Vagina (tissue), 2 donors: ENCODE measurements around the gene LITAF. TPM values are rescaled to one million over a fixed set of nuclear protein-coding genes. Genes with fewer than 3 reads are reported as not detected.

Experiments used
- DNase-seq, 2 donors: peaks; one replicate each; pipeline ENCODE4 v3.0.0-alpha.2; 2017; ENCODE audit errors: extremely low spot score in 2 of 2
- H3K27ac ChIP-seq: fragments of 200-600 bp; sonication (generic); one replicate; pipeline ENCODE4 v1.5.1; 2019
- H3K27me3 ChIP-seq: fragments of 200-600 bp; sonication (generic); one replicate; pipeline ENCODE4 v1.5.1; 2019
- H3K36me3 ChIP-seq, 2 donors: fragments of 200-600 bp; sonication (generic); one replicate each; pipeline ENCODE4 v1.5.1; 2017 to 2019
- H3K4me1 ChIP-seq: fragments of 200-600 bp; sonication (generic); one replicate; pipeline ENCODE4 v1.5.1; 2019
- H3K4me3 ChIP-seq, 2 donors: fragments of 200-600 bp; sonication (generic); 1 replicate in 1 of 2; 2 replicates in 1 of 2; pipeline ENCODE4 v1.5.1; 2016 to 2019
- H3K9me3 ChIP-seq: fragments of 200-600 bp; sonication (generic); one replicate; pipeline ENCODE4 v1.5.1; 2019
- POLR2A ChIP-seq, 2 donors: fragments of 450-650 bp; IDR thresholded peaks; one replicate each; pipeline ENCODE4 v1.6.1; 2017; ENCODE audit warnings: antibody characterized with exemption in 2 of 2, mild to moderate bottlenecking in 2 of 2, moderate library complexity in 2 of 2
- POLR2AphosphoS5 ChIP-seq, 2 donors: sonication (generic); formaldehyde crosslinking; IDR thresholded peaks; one replicate each; pipeline ENCODE4 v1.9.0; 2017; ENCODE audit warnings: antibody characterized with exemption in 2 of 2, mild to moderate bottlenecking in 2 of 2, low read depth in 1 of 2; ENCODE audit not compliant: insufficient read depth in 1 of 2
- intact Hi-C: fragments of 100-400 bp; cut with DNase I; formaldehyde crosslinking; loops from one replicate; pipeline ENCODE4 v1.15.1; 2023
- total RNA-seq: library from RNA; depleted of rRNA; stranded (reverse); fragments of >200 nt; gene quantifications from one replicate; pipeline ENCODE4 v1.2.3, GENCODE V29; 2016
- TF ChIP-seq, protein P1 (sequence below), 3 experiments: fragments of 450-650 bp in 2 of 3; fragments of 200-600 bp in 1 of 3; sonication (generic) in 1 of 3; IDR thresholded peaks; one replicate each; pipeline ENCODE4 v1.5.1; 2017 to 2019; ENCODE audit warnings: antibody characterized with exemption in 3 of 3, mild to moderate bottlenecking in 2 of 3, moderate library complexity in 2 of 3

LITAF gene
- total RNA-seq, 1 donor from 2014 or later = 111 TPM

DNA sequence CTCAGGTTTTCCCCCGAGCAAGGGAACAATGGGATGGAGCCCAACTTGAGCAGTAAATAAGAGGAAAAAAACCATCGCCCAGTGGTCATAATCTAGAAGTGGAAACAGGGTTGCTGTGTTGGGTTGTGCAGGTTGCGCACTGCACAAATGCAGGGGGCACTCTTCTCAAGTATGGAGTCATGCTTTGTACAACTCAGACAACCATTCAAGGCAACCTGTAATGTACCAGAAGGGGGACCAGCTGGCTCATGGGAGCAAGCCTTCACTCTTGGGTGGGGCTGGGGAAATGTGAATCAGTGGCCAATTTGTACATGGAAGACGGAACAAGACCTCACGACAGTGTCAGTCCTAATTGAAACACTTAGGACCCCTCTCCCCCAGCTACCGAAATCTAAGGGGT is 23.9 kb upstream of the LITAF start:
- no peak overlapping the region for H3K4me3 ChIP-seq
- H3K9me3 ChIP-seq = no peaks in the 10 kb centered on the region
- TF ChIP-seq, protein P1, sequence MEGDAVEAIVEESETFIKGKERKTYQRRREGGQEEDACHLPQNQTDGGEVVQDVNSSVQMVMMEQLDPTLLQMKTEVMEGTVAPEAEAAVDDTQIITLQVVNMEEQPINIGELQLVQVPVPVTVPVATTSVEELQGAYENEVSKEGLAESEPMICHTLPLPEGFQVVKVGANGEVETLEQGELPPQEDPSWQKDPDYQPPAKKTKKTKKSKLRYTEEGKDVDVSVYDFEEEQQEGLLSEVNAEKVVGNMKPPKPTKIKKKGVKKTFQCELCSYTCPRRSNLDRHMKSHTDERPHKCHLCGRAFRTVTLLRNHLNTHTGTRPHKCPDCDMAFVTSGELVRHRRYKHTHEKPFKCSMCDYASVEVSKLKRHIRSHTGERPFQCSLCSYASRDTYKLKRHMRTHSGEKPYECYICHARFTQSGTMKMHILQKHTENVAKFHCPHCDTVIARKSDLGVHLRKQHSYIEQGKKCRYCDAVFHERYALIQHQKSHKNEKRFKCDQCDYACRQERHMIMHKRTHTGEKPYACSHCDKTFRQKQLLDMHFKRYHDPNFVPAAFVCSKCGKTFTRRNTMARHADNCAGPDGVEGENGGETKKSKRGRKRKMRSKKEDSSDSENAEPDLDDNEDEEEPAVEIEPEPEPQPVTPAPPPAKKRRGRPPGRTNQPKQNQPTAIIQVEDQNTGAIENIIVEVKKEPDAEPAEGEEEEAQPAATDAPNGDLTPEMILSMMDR (IDR thresholded peaks at IDR 0.05) = no peak
- TF ChIP-seq POLR2A (IDR thresholded peaks at IDR 0.05) = no peak
- no peak for TF ChIP-seq POLR2AphosphoS5 (IDR thresholded peaks at IDR 0.05; ENCODE audit: insufficient read depth in 1 of 2, low read depth in 1 of 2)
- no peaks in the 10 kb centered on the region for H3K36me3 ChIP-seq
- H3K27me3 ChIP-seq = no peaks in the 10 kb centered on the region
- H3K27ac ChIP-seq = no peak overlapping the region
- intact Hi-C loops = no loop called here
- no peak for DNase-seq
- peaks cover 13% of the 10 kb centered on the region for H3K4me1 ChIP-seq

DNA sequence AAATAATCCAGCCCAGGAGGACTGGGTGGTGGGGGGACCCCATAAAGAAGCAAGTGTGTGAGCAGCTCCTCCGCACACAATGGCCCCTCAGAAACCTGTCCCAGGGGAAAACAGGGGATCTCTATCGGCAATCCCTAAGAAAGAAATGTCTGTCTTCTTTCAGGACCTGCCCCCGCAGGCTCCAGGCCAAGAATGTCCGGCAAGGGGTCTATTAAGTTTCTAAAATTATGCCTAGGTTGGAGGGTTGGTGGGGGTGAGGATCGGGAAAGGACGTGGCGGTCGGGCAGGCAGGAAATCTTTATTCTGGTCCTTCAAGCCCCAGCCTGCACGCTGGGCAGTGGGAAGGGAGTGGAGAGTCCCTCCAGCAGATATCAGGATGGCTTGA is 23.4 kb upstream of the LITAF start:
- Histone ChIP-seq H3K36me3 (no peaks in the 10 kb centered on the region), H3K4me1 (peaks cover 15% of the 10 kb centered on the region), H3K27ac (peak overlapping the region; percentile 12), H3K27me3 (no peaks in the 10 kb centered on the region), H3K9me3 (no peaks in the 10 kb centered on the region), H3K4me3 (no peak overlapping the region)
- no peak for TF ChIP-seq POLR2A (IDR thresholded peaks at IDR 0.05)
- TF ChIP-seq, protein P1 (IDR thresholded peaks at IDR 0.05) = no peak
- no peak for TF ChIP-seq POLR2AphosphoS5 (IDR thresholded peaks at IDR 0.05; ENCODE audit: insufficient read depth in 1 of 2, low read depth in 1 of 2)
- no peak for DNase-seq
- intact Hi-C loops = no loop called here

DNA sequence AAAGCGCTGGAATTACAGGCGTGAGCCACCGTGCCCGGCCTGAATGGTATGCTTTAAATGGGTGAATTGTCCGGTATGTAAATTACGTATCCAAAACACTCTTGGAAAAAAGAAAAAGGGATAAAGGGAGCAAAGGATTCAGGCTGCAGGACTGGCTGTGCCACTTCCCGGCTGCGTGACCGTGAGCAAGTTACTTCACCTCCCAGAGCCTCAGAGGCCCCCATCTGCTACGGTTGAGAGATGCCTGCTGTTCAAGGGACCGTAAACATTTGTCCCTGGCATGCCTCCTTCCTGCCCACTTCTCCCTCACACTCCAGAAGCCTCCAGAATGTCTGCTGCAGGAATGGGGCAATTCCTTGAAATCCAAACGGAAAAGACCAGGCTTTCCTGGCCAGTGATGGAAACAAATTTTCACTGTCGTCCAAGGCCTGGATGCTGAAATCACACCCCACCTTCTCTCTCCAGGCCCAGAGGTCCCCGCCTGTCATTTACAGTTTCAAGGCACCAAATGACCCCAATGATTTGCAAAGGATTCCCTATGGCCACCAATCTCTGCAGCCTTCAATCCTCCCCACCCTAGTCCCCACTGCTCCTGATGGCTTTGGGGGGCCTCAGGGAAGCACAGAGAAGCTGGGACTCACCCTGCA is 22.9 kb upstream of the LITAF start:
- H3K4me3 ChIP-seq = no peak overlapping the region
- no peaks in the 10 kb centered on the region for H3K36me3 ChIP-seq
- TF ChIP-seq, protein P1 (IDR thresholded peaks at IDR 0.05) = no peak
- no peak for TF ChIP-seq POLR2A (IDR thresholded peaks at IDR 0.05)
- no peak for TF ChIP-seq POLR2AphosphoS5 (IDR thresholded peaks at IDR 0.05; ENCODE audit: insufficient read depth in 1 of 2, low read depth in 1 of 2)
- no peak for DNase-seq
- peaks cover 20% of the 10 kb centered on the region for H3K4me1 ChIP-seq
- intact Hi-C loops = no loop called here
- no peaks in the 10 kb centered on the region for H3K9me3 ChIP-seq
- H3K27ac ChIP-seq = peak overlapping the region; percentile 12
- H3K27me3 ChIP-seq = no peaks in the 10 kb centered on the region

DNA sequence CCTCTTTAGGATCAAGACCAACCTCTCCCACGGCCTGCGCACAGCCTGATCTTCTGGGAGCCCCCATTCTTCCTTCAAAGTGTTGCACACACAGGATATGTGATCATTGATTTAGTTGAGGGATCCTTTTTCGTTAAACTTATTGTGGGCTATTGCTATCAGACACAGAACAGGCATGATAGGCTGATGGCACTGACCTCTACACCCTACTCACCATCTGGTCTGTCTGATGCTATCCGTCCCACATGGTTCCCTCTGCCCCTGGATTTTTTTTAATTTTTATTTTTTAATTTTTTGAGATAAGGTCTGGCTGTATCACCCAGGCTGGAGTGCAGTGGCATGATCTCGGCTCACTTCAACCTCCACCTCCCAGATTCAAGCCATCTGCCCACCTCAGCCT is 19.2 kb upstream of the LITAF start:
- Histone ChIP-seq H3K27ac (peak overlapping the region; percentile 72), H3K4me1 (peaks cover 21% of the 10 kb centered on the region), H3K4me3 (no peak overlapping the region), H3K27me3 (no peaks in the 10 kb centered on the region), H3K36me3 (no peaks in the 10 kb centered on the region), H3K9me3 (no peaks in the 10 kb centered on the region)
- intact Hi-C loops = no loop called here
- DNase-seq = no peak
- TF ChIP-seq, protein P1 (IDR thresholded peaks at IDR 0.05) = no peak
- TF ChIP-seq POLR2AphosphoS5 (IDR thresholded peaks at IDR 0.05; ENCODE audit: insufficient read depth in 1 of 2, low read depth in 1 of 2) = no peak
- TF ChIP-seq POLR2A (IDR thresholded peaks at IDR 0.05) = no peak

DNA sequence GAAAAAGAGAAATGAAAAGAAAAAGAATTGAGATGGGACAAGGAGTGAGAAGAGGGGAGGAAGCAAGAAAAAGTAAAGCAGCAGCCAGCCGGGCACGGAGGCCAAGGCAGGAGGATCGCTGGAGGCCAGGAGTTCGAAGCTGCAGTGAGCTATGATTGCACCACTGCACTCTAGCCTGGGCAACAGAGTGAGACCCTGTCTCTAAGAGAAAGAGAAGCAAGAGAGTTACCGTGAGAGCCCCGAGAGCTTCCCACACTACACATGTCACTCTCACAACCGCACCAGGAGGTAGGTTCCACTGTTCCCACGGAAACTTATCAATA is 18.8 kb upstream of the LITAF start:
- Histone ChIP-seq H3K9me3 (no peaks in the 10 kb centered on the region), H3K4me3 (no peak overlapping the region), H3K27ac (peak overlapping the region; percentile 72), H3K4me1 (peaks cover 21% of the 10 kb centered on the region), H3K27me3 (no peaks in the 10 kb centered on the region), H3K36me3 (no peaks in the 10 kb centered on the region)
- intact Hi-C loops = no loop called here
- DNase-seq = no peak
- TF ChIP-seq, protein P1 (IDR thresholded peaks at IDR 0.05) = no peak
- TF ChIP-seq POLR2A (IDR thresholded peaks at IDR 0.05) (no peak), POLR2AphosphoS5 (IDR thresholded peaks at IDR 0.05; ENCODE audit: insufficient read depth in 1 of 2, low read depth in 1 of 2) (no peak)
